ENCODE results near the gene SCAF4. TPM values are rescaled to one million over a fixed set of nuclear protein-coding genes. Genes with fewer than 3 reads are reported as not detected.

Gene SCAF4
- total RNA-seq, 1 donor from 2014 or later: 60.0 TPM

DNA sequence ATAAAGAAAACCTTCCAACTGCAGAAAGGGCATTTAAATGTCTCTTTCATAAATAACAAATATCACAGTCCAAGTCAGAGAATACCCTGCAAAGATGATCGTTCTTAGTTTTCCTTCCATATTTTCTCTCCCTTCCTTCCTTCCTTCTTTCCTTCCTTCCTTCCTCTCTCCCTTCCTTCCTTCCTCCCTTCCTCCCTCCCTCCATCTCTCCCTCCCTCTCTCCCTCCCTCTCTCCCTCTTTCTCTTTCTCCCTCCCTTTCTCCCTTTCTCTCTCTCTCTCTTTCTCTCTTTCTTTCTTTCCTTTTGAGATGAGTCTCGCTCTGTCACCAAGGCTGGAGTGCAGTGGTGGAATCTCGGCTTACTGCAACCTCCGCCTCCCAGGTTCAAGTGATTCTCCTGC lies 29.0 kb upstream of the SCAF4 start:
- Mint-ChIP-seq H3K27me3 (no peaks in the 10 kb centered on the region), H3K4me1 (ENCODE audit: low read depth) (no peaks in the 10 kb centered on the region), H3K36me3 (ENCODE audit: insufficient read depth) (no peaks in the 10 kb centered on the region), H3K9me3 (ENCODE audit: low read depth) (no peaks in the 10 kb centered on the region), H3K4me3 (ENCODE audit: low read depth) (no peak overlapping the region), H3K27ac (no peak overlapping the region)
- TF ChIP-seq, protein P1, sequence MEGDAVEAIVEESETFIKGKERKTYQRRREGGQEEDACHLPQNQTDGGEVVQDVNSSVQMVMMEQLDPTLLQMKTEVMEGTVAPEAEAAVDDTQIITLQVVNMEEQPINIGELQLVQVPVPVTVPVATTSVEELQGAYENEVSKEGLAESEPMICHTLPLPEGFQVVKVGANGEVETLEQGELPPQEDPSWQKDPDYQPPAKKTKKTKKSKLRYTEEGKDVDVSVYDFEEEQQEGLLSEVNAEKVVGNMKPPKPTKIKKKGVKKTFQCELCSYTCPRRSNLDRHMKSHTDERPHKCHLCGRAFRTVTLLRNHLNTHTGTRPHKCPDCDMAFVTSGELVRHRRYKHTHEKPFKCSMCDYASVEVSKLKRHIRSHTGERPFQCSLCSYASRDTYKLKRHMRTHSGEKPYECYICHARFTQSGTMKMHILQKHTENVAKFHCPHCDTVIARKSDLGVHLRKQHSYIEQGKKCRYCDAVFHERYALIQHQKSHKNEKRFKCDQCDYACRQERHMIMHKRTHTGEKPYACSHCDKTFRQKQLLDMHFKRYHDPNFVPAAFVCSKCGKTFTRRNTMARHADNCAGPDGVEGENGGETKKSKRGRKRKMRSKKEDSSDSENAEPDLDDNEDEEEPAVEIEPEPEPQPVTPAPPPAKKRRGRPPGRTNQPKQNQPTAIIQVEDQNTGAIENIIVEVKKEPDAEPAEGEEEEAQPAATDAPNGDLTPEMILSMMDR (IDR thresholded peaks at IDR 0.05; ENCODE audit: unreplicated experiment): no peak
- no peak for DNase-seq (ENCODE audit: low spot score, unreplicated experiment)

GRCh38 chr21:31756787-31757186 lies 24.9 kb upstream of the SCAF4 start:
- DNase-seq (ENCODE audit: low spot score, unreplicated experiment): no peak
- TF ChIP-seq, protein P1 (IDR thresholded peaks at IDR 0.05; ENCODE audit: unreplicated experiment): no peak
- Mint-ChIP-seq H3K27ac (no peak overlapping the region), H3K4me3 (ENCODE audit: low read depth) (no peak overlapping the region), H3K36me3 (ENCODE audit: insufficient read depth) (no peaks in the 10 kb centered on the region), H3K4me1 (ENCODE audit: low read depth) (no peaks in the 10 kb centered on the region), H3K27me3 (no peaks in the 10 kb centered on the region), H3K9me3 (ENCODE audit: low read depth) (no peaks in the 10 kb centered on the region)

GRCh38 chr21:31755027-31755426 lies 23.1 kb upstream of the SCAF4 start:
- Mint-ChIP-seq H3K36me3 (ENCODE audit: insufficient read depth) (no peaks in the 10 kb centered on the region), H3K4me3 (ENCODE audit: low read depth) (no peak overlapping the region), H3K4me1 (ENCODE audit: low read depth) (no peaks in the 10 kb centered on the region), H3K27ac (no peak overlapping the region), H3K9me3 (ENCODE audit: low read depth) (no peaks in the 10 kb centered on the region), H3K27me3 (no peaks in the 10 kb centered on the region)
- DNase-seq (ENCODE audit: low spot score, unreplicated experiment): no peak
- TF ChIP-seq, protein P1 (IDR thresholded peaks at IDR 0.05; ENCODE audit: unreplicated experiment): no peak

- Mint-ChIP-seq H3K4me3 (ENCODE audit: low read depth) (no peak overlapping the region), H3K27ac (no peak overlapping the region), H3K4me1 (ENCODE audit: low read depth) (no peaks in the 10 kb centered on the region), H3K27me3 (no peaks in the 10 kb centered on the region), H3K36me3 (ENCODE audit: insufficient read depth) (no peaks in the 10 kb centered on the region), H3K9me3 (ENCODE audit: low read depth) (no peaks in the 10 kb centered on the region)
- TF ChIP-seq, protein P1 (IDR thresholded peaks at IDR 0.05; ENCODE audit: unreplicated experiment): no peak
- DNase-seq (ENCODE audit: low spot score, unreplicated experiment): no peak
Measured at GRCh38 chr21:31754708-31754960, 22.7 kb upstream of the SCAF4 start.

- no peaks in the 10 kb centered on the region for H3K36me3 Mint-ChIP-seq (ENCODE audit: insufficient read depth)
- H3K4me3 Mint-ChIP-seq (ENCODE audit: low read depth): no peak overlapping the region
- no peak overlapping the region for H3K27ac Mint-ChIP-seq
- H3K9me3 Mint-ChIP-seq (ENCODE audit: low read depth): no peaks in the 10 kb centered on the region
- no peaks in the 10 kb centered on the region for H3K4me1 Mint-ChIP-seq (ENCODE audit: low read depth)
- H3K27me3 Mint-ChIP-seq: no peaks in the 10 kb centered on the region
- no peak for DNase-seq (ENCODE audit: low spot score, unreplicated experiment)
- TF ChIP-seq, protein P1 (IDR thresholded peaks at IDR 0.05; ENCODE audit: unreplicated experiment): no peak
Measured at GRCh38 chr21:31753949-31754707, 22.2 kb upstream of the SCAF4 start.

Data from progenitor cell of endocrine pancreas (in vitro differentiated cells).